ENCODE data around the gene ALG12.

The ALG12 gene

DNA sequence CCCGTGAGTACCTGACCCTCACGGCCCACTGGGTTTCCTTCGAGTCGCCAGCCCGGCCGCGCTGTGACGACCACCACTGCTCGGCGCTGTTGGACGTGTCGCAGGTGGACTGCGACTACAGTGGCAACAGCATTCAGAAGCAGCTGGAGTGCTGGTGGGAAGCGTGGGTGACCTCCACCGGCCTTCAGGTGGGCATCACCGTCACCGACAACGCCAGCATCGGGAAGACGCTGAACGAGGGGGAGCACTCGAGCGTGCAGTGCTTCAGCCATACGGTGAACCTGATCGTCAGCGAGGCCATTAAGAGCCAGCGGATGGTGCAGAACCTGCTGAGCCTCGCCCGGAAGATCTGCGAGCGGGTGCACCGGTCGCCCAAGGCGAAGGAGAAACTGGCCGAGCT lies 32.4 kb downstream of the ALG12 start:
- DNase-seq: no peak

DNA sequence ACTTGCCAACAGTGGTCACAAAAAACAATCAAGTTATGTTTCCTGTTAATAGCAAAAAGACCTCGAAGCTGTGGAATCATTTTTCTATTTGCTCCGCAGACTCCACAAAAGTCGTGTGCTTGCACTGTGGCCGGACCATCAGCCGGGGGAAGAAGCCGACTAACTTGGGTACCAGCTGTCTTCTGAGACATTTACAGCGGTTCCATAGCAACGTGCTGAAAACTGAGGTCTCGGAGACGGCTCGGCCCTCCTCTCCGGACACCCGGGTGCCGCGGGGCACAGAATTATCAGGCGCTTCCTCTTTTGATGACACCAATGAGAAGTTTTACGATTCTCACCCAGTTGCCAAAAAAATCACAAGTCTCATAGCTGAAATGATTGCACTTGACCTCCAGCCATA lies 33.0 kb downstream of the ALG12 start:
- DNase-seq: no peak

DNA sequence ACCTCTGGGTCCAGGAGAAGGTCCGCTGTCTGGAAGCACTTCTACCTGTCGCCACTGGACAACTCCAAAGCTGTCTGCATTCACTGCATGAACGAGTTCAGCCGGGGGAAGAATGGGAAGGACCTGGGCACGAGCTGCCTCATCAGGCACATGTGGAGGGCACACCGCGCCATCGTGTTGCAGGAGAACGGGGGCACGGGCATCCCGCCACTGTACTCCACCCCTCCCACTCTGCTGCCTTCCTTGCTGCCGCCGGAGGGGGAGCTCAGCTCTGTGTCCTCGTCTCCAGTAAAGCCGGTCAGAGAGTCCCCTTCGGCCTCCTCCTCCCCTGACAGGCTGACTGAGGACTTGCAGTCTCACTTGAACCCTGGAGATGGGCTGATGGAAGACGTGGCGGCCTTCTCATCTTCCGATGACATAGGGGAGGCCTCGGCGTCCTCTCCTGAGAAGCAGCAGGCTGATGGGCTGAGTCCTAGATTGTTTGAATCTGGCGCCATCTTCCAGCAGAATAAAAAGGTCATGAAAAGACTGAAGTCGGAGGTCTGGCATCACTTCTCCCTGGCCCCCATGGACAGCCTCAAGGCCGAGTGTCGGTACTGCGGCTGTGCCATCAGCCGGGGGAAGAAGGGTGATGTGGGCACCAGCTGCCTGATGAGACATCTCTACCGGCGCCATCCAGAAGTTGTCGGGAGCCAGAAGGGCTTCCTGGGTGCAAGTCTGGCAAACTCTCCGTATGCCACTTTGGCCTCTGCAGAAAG lies 33.6 kb downstream of the ALG12 start:
- DNase-seq: no peak

DNA sequence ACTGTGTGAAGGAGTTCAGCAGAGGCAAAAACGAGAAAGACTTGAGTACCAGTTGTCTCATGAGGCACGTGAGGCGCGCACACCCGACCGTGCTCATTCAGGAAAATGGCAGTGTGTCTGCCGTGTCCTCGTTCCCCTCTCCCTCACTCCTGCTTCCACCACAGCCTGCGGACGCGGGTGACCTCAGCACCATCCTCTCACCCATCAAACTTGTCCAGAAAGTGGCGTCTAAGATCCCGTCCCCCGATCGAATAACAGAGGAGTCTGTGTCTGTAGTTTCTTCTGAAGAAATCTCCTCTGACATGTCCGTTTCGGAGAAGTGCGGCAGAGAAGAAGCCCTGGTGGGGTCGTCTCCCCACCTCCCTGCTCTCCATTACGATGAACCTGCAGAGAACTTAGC lies 34.2 kb downstream of the ALG12 start:
- DNase-seq: no peak

DNA sequence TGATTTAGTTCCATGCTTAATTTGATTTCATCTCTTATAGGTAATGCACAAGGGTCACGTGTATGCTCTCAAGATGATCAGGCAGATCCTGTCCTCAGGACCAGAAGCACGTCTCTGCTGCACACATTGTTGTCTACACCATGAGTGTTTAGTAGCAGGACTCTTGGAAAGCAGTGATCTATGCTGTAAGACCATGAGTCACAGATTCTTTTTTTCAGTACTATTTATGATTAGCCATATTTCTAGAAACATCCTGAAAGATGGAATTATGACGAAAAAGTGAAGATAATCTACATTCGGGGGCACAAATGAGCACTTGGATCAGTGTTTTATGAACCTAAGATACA lies 35.0 kb downstream of the ALG12 start:
- DNase-seq: no peak

DNA sequence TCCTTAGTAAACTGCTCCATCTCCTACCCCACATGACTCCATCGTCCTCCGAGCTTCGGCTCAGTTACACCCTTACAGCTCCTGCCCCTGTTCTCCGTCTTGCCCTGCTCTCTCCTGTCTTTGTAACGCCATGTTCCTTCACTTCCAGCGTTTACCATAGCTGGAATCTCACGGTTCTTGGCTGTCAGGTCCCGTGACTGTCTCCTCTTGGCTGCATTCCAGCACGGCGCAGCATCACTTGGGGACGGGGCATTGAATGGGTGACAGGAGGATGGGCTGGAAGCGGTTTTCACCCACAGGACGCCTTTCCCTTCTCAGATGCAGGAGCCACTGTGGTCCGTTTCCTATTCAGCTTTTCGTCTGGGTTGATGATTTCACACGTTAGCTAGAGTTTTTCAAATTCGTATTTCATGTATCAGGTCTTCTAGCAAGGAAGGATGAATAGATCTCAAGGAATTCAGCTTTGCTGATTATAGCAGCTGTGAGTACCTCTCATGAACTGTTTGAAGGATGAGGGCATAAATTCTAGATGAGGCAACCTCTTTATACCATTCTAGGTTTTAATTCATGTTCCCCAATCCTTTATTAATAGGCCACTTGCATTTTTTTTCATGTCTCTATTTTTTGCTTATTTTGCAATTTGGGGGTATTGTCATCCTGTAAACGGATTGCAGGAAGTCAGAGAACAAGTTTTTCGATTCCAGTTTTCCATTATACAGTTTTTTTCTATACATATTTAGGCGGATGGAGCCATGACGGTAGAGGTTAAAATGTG lies 35.5 kb downstream of the ALG12 start:
- no peak for DNase-seq

DNA sequence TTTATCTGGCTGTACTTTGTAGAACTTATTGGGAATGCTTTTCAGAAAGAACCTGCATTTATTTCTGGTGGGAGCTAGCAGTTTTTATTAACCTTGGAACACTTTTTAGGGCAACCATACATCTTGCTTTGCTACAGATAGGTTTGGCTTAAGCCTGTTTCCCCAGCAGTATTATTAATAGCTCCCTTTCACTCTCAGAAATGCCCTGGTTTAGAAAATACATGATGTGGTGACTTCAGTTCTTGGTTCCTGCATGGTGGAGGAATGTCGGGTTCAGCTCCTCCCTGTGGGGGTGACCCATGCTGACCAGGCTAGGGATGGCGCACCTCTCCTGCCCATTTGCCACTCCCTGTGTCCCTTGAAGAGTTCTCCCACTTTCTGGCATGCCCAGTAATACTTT lies 36.4 kb downstream of the ALG12 start:
- no peak for DNase-seq

DNA sequence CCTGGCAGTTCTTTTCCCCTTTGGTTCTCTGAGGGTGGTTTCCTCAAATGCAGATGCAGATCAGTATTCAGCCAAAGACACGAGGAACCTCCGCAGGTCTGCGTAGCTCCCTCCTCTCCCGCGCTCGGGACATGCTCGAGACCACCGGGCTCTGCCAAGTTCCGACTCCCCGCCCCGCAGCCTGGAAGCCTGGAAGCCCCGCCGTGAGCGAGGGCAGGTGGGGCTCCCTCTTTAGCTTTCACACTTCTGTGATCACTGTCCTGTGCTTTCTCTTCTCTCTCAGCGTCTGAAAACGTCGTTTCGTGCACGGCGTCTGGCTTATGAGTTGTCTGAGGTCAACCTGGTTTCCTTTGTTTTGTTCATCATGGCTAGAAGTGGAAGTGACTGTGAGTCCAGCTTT lies 38.0 kb downstream of the ALG12 start:
- DNase-seq: peak; percentile 58

DNA sequence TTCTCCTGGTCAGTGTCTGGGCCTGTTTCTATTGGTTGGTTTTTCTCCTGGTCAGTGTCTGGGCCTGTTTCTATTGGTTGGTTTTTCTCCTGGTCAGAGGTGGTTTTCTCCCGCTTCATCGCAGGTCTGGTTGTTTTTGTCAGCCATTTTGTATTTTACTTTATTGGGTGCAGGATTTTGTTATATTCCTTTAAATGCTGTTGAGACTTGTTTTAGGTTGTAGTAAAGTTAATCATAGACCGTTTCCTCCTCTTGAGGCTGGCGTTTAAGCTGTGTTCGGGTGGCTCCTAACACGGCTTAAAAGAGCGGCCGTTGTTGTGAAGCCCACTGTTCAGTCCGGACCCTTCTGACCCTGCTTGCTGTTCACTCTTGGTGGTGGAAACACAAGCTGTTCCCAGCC lies 38.4 kb downstream of the ALG12 start:
- no peak for DNase-seq

DNA sequence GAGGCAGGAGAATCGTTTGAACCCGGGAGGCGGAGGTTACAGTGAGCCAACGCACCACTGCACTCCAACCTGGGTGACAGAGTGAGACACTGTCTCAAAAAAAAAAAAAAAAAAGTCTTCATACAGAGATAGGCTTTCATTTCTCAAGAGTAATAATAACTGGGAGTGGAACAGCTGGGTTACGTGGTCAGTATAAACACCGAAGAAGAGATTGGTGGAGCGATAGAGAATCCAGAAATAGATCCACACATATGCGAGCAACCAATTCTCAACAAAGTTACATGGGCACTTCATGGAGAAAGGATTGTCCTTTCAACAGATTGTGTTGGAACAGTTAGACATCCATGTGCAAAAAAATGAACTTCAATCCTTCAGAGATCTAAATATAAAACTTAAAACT lies 40.0 kb downstream of the ALG12 start:
- DNase-seq: no peak

DNA sequence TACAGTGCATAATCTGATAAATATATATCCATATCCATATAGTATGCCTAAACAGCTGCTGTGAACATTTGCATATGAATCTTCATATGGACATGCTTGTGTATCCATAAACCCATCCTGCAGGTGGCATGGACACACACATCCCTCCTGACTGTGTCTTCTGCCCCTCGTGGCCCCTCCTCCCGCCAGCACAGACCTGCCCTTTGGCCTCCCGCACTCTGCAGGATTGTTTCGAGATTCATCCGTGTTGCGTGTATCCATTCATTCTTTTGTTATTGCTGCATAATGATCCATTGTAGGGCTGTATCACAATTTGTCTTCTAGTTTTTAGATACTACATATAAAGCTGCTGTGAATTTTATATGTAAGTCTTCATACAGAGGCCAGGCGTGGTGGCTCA lies 40.6 kb downstream of the ALG12 start:
- no peak for DNase-seq

DNA sequence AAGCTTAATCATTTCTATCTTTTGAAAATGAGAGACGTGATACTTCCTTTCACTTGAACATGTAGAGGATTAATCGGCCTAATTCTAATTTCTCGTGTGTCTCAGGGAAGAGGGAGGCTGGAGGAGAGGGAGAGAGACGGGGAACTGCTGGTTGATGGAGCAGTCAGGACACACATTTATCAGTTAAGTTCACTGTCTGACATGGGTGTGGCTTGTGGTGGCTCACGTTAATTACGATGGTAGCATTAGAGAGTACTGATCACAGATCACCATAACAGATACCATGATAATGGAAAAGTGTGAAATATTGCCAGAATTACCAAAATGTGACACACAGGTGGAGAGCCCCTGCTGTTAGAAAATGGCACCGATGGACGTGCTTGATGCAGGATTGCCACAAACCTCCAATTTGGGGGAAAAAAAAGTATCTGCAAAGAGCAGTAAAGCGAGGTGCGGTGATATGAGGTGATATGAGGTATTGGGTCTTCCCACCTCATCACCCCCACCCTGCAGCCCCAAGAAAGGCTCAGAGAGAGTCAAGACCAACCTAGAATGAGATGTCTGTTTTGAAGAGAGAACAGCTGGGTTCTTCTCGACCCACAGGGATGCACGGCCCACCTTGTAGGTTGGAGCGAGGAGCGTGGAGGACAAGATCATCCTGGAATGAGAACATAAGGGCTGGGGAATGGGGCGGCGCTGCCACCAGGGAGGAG lies 44.9 kb downstream of the ALG12 start:
- DNase-seq: no peak

DNA sequence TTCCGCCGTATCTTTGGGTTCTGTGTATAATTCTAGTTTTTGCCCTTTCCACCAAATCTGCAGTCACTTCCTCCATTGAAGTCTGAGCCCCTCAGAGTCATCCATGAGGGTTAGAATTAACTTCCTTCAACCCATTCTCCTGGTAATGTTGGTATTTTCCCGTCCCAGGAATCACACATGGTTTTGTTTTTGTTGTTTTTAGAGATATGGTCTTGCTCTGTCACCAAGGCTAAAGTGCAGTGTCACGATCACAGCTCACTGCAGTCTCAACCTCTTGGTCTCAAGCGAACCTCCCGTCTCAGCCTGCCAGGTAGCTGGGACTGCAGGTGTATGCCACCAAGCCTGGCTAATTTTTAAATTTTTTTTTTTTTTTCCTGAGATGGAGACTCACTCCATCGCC lies 45.9 kb downstream of the ALG12 start:
- no peak for DNase-seq

DNA sequence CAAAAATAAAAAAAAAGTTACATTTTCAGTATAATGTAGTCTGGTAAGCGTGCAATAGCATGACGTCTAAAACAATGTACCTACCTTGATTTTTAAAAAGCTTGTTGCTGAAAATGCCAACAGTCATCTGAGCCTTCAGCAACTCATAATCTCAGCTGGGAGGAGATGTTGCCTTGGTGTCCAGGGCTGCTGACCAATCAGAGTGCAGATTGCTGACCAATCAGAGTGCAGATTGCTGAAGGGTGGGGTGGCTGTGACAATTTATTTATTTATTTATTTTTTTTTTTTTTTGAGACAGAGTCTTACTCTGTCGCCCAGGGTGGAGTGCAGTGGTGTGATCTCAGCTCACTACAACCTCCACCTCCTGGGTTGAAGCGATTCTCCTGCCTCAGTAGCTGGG lies 46.8 kb downstream of the ALG12 start:
- DNase-seq: peak; percentile 47

DNA sequence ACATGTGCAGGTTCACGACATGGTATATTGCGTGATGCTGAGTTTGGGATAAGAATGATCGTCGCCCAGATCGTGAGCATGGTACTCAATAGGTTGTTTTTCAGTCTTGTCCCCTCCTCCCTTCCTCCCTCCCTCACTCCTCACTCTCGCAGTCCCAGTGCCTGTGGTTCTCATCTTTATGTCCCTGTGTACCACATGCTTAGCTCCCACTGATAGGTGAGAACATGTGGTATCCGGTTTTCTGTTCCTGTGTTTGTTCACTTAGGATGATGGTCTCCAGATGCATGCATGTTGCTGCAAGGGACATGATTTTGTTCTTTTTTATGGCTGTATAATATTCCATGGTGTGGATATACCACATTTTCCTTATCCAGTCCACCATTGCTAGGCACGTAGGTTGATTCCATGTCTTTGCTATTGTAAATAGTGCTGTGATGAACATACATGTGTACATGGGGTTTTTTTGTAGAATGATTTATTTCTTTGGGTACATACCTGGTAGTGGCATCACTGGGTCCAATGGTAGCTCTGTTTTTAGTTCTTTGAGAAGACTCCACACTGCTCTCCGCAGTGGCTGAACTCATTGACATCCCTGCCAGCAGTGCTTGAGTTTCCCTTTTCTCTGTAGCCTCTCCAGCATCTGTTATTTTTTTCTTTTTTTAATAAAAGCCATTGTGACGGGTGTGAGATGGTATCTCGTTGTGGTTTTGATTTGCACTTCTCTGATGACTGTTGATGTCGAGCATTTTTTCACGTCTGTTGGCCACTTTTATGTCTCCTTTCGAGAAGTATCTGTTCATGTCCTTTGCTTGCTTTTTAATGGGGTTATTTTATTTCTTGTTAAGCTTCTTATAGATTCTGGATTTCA lies 48.2 kb downstream of the ALG12 start:
- DNase-seq: peak; percentile 45

DNA sequence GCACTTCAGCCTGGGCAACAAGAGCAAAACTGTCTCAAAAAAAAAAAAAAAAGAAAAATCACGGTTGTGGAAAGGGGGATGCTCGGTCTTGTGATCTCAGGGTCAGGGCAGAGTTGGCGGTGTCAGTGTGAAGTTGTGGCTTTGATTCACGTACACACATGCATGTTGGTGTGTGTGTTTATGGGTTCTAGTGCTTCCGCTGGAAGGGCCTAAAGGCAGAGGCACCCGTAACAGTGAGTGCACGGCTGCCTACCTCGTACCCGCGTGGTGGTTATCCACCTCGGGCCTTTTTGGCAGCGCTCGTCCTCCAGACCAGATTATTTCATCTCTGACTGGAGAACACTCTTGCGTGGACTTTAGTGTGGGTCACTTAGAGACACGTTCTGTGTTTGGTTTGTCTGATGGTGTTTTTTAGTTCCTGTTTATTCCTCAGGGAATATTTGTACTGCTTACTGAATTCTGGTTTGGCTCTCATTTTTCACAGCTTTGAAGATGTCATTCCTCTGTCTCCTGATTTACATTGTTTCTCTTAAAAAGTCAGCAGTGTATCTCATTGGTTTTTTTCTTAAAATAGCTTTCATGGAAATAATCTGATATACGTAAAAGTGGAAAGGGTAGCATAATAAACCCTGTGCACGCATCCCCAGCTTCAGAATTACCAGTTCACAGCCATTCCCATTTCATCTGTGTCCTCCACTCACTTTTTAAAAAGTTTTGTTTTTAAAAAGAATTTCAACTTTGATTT lies 49.0 kb downstream of the ALG12 start:
- no peak for DNase-seq

DNA sequence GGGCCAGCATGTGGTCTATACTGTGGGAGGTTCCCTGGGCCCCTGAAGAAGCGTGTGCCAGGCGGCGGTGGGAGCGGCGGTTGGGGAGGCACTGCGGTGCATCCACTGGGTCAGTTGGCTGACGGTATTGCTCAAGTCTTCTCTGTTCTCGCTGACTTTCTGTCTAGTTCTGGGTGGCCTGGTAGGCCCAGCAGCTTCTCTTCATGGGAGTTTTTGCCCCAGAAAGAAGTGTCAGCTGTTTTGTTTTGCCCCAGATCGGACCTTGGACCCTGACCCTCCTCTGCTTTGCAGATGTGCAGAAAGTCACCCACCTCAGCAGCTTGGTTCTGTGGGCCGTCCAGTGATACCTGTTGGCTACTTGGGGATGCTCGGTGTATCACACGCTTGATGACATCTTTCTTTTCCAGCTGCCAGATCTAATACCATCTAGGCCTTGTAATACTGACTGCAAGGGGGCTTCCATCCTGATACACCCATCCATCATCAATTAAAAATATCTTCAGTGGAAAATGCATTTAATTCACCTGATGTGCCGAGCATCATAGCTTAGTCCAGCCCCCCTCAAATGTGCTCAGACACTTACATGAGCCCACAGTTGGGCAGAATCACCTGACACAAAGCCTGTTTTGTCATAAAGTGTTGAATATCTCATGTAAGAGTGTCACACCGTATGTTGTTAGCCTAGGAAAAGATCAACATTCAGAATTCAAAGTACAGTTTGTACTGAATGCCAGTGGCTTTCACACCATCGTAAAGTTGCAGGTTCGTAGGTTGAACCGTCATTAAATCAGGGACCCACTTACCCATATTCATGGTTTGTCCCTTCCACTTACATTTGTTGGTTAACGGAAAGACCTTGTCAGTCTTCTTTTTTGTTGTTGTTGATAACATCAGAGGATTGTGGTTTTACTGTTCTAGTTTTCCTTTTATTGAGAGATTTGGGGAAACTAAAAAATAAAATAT lies 50.7 kb downstream of the ALG12 start:
- DNase-seq: no peak

DNA sequence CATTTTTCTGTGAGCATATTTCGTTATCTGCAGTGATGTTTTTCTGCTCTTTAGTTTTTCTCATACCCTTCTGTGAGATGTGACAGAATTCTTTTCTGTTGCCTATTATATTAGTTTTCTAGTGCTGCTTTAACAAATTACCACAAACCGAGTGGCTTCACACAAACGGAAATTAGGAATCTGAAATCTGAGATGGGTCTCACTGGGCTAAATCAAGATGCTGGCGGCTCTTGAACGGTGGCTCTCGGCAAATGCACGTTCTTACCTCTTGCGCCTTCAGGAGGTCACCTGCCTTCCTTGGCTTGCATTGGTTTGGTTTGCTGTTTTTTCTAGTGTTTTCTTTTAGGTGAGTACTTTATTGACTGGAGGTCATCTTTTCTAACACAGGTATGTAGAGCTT lies 51.6 kb downstream of the ALG12 start:
- DNase-seq: no peak

DNA sequence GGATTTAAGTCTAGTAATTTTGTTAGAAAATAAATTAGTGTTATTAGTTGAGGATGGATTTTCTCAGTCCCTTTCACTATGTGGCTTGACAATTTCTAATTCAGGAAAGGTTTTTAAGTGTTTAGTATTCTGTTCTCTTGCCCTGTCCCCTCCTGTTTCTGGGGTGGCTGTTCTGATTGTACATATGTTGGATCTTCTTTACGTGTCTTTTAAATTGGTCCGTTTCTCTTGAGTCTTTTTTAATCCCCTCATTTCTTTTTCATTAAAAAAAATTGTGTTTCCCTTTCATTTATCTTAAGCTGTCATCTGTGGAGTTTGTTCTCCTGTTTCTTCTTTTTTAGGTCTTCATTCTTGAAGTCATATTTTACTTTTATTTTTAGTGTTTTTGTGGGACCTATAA lies 52.1 kb downstream of the ALG12 start:
- DNase-seq: no peak

DNA sequence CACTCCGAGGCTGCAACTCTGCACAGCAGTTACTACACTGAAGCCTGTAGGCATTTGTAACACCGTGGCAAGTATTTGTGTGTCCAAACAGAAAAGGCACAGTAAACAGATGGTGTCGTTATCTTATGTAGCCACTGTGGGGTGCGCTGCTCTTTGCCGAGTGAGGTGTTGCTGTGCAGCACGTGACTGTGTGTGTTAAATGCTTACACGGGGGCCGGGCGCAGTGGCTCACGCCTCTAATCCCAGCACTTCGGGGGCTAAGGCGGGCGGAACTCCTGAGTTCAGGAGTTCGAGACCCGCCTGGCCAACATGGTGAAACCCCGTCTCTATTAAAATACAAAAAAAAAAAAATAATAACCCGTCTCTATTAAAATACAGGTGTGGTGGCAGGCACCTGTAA lies 53.1 kb downstream of the ALG12 start:
- DNase-seq: no peak

DNA sequence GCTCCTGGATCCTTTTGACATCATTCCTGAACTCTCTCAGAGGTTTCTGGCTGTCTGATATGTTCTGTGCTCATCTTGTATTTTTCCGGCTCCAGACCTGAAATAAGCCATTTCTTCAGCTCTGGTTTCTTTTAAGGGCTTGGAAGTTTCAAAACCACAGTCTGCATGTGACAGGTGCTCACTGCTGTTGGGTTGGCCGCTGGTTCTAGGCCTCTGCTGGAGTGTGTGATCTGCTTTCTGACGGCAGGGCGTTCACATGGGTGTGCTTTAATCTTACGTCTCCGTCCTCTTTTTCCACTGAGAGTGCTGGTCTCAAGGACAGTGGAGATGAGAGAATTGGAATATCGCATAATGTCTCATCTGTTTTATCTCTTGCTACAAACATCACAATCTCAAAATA lies 54.3 kb downstream of the ALG12 start:
- DNase-seq: no peak

Data from hematopoietic multipotent progenitor cell treated with erythropoietin and hydrocortisone succinate and interleukin-3 and kit ligand, for 6 days (in vitro differentiated cells).